NCI-H345 treated with DMSO at 0.1 percent for 48 hours (cell line): ENCODE measurements around the gene ZBTB7C.

ENCODE experiments used
- DNase-seq: peaks from one replicate; lab custom pipeline; 2025; ENCODE audit not compliant: unreplicated experiment; lab: John Stamatoyannopoulos, UW

Gene ZBTB7C

DNA sequence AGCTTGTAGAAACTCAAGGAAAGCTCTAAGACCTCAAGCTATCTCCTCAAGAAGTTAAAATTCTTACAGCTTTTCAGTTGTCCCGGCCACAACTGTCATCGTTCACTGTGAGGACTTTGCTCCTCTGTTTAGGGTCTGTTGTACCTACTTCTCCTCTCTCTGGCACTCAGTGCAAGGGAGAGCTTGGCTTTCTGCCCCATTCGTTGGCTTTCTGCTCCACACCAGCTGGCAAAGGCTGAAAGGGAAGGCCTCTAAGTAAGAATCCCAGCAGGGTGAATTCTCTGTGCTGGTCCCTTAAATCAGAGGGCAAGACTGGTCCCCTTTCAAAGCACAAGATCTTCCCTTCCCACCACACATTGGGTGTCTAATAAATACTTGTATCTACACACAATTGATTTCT is 17.3 kb downstream of the ZBTB7C start:
- no peak for DNase-seq

DNA sequence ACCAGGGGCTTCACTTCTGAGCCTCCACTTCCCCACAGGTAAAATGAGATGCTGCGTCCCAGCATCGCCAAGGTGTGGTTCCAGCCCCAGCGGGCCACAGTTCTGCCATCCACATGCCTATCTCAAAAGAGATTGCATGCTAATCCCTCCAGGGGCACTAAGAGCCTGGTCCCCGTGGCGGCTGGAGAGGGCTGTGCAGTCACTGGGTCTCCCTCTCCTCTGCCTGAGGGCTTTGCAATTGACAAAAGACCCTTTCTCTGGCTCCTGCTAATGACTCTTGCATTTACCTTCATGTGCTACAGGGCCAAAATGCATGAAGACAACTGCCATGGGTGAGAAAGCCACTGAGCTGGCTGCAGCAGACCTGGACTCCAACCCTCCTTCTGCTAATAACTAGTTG is 18.5 kb downstream of the ZBTB7C start:
- DNase-seq, result no peak

DNA sequence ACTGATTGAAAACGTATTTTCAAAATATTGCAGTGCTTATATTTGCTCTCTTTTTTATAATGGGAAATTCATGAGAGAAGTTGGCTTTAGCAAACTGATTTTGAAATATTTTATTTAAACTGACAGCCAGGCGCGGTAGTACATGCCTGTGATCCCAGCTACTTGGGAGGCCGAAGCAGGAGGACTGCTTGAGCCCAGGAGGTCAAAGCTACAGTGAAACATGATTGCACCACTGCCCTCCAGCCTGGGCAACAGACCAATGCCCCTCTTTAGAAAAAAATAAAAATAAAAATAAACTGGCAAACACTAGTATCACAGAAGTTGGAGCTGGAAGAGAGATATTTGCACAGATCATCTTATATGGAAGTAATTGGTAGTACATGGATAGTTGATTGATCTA is 20.7 kb downstream of the ZBTB7C start:
- DNase-seq, result no peak

DNA sequence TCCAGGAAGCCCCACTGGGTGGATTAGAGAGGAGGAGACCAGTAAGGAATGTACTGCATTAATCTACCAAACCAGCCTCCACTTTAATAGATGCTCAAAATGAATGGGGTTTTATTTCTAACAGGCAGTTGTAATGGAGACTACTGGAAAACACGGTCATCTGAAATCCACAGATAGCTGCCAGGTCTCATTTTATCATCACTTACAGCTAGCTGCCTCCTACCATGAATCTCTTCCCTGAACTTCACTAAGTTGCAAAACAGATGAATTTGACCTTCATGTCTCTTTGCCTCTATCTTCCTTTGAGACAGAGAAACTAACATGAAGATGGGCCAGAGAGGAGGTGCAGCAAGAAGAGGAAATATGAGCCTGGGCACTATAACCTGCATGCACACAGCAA is 21.9 kb downstream of the ZBTB7C start:
- DNase-seq, result no peak

DNA sequence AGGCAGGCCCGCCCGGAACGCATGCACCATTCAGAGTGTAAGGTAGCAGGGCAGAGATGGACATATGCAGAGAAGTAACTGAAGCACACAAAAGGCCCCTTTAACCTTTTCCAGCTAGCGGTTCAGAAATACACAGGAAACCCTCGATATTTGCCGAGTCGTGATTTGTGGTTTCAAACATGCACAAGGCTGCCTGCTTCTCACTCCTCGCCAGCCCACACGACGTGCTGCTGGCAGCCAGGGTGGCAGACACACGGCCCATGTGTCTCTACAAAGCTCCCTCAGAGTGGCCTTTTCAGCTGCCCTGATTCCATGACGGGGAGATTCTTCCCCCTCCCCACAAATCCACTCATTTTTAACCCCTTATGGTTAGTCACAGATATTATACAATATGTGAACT is 23.6 kb downstream of the ZBTB7C start:
- DNase-seq, result no peak

DNA sequence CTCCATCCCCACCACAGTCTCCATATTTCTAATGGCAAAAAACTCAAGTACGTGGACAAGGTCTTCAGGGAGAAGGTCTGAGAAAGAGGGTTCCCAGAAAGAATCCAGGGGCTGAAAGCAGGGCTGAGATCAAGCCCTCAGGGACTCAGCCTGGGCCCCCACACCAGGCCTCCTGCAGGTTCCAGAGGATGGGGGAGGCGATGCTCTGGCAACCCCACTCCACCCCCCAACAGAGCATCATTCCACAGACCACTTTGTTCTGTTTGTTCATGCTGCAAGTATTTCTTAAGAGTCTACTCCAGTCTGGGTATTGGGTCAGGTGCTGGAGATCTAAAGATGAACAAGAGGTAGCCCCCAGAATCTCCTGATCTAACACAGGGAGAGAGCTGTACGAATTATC is 32.2 kb downstream of the ZBTB7C start:
- DNase-seq, result no peak

DNA sequence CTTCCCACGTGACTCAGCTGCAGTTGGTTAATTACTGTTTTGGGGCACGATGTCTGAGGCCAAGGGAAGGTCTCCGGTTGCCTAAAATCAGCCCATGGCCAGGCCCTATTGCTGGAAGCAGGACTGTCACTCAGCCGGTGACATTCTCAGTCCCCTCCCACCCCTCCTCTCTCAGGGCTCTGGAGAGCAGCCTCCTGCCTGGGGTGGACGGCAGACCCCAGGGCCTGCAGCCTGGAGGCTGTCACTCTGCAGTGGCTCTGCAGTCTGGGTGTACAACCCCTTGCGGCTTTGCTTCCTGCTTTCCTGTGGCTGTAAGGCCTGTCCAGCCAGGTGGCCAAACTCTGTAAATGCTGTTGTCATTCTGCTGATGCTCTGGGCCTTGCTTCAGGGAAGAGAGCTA is 32.8 kb downstream of the ZBTB7C start:
- no peak for DNase-seq

DNA sequence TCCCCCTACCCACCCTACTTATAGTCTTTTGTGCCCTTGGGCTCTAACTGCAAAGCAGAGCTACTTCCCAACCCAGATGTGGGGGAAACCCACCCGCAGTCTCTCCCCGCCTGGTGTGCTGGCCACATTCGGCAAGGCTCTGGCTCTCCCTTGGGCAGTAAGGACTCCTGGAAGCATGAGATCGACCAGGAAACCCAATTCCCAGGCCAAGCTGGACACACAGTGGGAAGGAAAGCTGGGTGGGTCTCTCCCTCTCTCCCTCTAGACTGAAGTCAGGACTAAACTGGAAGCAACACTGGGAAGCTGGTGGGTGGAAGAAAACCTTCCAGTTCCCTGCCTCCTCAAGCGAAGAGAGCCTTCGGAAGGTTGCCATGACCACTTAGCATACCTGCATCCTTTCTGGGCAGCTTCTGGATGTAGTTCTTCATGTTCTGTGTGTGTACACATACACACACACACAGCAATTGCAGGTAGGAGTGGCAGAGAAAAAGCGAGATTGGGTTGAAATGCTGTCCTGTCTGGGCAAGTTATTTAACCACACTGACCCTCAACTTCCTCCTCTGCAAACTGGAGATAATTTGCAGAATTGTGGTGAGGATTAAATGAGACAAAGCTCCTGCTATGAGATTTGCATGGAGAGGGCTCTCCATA is 33.9 kb downstream of the ZBTB7C start:
- DNase-seq, result no peak

DNA sequence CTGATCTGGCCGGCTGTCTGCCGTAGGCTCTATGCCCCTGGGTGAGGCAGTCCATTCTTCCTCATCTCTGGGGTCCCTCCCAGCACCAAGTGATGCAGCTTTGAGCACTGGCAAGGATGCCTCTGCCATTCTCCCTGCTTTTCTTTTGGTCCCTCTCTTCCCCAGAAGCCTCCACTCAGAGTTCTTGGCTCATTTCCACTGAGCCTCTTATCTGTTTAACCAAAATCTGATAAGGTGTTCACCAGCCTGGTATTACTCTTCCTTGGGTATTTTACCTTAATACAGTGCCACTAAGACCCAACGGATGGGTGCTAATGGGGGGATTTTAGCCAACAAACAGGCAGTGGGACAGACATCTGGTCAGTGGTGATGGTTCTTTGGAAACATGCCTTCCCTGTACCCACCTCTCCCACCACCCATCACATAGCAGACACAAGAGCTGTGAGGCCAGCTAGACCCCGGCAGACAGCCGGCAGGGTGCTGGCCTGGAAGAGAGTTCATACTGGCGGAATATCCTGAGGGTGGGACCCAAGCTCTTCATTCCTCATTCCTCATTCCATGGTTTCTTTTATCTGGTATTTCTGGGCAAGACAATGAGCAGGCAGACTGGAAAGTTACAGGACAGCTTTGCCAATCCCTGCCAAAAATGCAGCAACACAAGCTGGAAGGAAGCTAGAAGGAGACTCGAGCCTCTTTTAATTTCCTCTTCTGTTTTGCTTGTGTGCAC is 34.6 kb downstream of the ZBTB7C start:
- DNase-seq, result no peak

DNA sequence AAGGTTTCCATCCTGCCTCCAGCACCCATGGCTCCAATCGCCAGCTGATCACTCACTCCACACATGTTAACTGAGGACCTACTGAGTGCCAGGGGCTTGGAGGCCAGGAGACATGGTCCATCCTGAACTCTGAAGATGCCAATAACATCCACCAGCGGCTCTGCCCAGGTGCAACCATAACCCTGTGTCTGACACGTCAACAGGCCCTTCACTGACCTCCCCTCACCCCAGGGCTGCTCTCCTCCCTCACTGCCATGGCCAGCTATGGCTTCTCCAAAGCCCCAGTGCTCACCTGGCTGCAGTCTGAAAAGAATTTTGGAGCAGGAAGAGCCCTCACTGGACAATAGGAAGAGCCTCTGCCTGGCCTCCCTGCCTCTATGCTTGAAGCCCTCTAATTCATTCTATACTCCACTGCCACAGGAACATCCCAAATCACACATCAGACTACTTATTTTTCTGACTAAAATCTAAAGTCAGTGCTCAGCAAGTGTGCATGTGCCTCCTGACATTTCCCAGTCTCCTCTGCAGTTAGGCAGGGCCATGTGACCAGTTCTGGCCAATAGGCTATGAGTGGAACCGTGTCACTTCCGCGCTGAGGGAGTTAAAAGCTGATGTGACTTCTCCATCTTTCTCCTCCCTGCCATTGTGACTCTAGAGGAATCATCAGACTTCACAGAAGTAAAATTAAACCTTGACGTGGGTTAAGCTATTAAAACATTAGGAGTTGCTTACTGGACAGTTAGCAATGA is 37.2 kb downstream of the ZBTB7C start:
- DNase-seq, result no peak

DNA sequence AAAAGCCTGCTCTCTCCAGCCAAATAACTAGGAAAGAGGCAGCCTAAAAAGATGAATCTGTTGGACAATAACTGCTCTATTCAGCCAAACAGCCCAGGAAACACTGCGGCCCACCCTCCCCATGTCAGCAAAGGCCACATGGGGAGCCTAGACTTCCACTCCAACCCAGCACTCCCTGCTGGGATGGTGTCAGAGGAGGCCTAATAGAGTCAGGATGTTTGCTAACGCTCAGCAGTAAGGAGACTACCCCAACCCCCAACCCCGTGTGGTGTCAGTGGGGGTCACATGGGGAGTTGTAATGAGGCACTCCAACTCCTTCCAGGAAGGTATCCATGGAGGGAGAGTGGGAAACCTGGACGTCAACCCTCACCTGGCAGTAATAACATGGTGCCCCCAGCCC is 41.6 kb downstream of the ZBTB7C start:
- DNase-seq, result no peak

DNA sequence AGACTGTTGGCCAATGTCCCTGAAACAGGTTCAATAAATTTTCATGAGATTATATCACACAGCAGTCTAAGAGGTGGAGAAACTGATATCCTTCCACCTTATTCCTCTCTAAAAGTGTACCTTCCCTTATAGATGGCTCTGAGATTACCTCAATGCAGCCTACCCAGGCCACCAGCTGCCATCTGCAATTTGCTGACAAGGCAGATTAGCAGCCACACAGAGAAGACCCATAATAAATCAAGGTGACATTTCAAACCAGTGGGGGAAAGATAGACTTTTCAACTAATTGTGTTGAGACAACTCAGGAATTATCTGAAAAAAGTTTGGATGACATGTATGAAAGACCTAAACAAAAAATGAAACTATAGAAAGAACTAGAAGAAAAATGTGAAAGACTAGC is 43.2 kb downstream of the ZBTB7C start:
- no peak for DNase-seq

DNA sequence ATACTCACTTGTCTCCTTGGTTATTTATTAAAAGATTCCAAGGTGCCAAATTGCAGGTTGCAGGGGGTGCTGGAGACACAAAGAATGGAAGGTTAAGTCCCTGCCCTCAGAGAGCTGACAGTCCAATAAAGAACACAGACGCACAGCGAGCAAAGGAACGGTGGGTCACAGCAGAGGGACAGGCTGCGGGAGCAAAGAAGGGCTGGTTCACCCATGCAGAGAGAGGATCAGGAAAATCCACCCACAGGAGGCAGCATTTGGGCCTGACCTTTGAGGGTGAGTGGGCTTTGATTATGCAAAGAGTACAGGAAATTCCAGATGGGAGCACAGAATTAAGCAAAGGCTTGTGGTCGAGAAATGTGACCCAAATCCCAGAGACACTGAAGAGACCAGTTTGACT is 45.0 kb downstream of the ZBTB7C start:
- no peak for DNase-seq

DNA sequence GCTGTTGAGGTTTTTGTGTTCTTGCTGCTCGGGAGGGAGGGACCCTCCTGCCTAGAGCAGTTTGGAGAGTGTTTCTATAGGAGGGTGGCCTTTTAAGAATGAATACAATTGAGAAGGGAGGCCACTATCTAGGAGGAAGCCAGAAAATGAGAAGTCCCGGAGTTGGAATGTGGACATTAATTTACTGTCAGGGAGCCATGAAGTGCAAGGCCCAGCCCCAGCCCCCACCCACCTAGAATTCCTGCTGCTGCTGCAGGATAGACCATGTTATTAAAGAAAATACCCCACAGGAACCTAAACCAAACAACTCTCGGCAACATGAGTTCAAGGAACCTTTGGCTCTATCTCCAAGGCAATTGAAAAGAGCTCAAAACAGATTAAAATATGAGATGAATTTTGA is 46.0 kb downstream of the ZBTB7C start:
- DNase-seq, result no peak

DNA sequence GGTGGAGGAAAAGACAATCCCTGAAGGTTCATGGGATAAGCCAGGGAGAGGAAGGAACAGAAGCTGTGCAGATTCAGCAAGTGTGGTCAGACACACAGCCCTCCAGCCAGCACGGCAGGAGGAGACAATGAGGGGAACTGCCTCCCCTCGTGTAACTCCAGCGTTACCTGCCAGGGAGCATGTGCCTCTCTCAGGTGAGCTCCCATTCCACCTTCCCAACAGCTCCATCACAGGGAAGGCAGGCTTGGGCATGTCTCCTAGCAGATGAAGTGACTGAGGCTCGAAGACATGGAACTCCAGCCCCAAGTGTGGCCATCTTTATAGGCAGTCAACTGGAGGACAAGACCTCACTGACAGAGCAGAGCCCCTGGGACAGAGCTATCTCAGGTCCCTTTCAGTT is 47.4 kb downstream of the ZBTB7C start:
- no peak for DNase-seq

DNA sequence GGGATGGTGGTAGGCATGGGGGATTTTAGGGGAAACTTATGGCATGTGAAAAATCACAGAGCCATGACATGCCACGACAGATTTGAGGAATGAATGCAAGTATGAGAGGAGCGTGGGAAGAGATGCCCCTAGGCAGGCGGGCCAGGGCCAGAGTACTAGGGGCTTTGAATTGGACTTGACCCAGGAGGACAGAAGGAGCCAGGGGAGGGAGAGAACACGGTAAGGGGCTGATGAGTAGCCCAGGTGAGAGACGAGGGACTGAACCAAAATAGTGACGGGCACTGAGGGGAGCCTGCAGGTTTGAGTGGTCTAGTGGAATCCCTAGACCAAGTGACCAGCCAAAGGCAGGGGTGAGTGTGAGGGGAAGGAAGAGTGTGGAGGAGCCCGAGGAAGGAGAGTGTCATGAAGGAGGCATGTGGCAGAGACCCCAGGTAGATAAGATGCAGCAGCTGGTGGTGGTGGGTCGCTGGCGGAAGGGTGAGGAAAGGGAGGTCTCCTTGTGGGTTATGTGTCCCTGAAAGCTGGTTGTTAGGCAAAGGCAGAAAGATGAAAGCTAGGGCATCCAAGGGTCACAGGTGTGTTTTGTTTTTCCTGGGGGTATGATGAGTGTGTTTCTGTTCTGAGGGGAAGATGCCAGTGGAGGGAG is 48.7 kb downstream of the ZBTB7C start:
- no peak for DNase-seq

DNA sequence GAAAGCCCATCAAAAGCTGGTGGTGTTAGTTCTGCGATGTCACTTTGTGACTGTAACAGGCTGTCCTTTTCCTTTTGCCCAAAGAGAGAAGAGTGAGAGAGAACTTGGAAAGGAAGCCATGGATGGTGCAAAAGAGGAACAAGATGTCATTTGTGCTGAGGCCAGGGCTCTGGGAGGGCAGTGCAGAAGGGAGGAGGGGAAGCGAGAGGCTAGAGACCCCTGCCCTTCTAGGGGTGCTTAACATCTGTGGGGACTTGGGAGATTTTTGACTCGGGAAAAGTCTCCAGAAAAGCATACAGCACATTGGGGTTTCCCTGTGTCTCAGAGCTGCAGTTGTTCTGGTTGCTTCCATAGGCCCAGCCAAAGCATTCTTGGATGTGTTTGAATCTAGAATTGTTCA is 49.6 kb downstream of the ZBTB7C start:
- DNase-seq, result no peak

DNA sequence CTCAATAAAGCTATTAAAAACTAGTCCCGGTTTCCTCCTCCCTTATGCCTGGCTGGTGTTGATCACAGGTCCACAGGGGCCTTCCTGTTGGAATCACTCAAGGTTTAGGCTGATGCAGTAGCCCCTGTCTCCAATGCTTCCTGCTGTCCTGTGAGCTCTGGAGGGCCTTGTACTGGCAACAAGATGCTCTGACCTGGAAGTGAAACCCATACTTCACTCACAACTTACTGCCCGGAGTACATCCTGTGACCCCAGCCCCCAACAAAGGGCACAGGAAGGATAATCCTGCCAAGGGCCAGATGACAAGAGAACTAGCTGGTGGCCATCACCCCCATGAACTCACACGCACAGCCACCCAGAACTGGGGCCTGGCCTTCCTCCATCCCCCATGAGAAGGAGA is 50.3 kb downstream of the ZBTB7C start:
- DNase-seq, result no peak

DNA sequence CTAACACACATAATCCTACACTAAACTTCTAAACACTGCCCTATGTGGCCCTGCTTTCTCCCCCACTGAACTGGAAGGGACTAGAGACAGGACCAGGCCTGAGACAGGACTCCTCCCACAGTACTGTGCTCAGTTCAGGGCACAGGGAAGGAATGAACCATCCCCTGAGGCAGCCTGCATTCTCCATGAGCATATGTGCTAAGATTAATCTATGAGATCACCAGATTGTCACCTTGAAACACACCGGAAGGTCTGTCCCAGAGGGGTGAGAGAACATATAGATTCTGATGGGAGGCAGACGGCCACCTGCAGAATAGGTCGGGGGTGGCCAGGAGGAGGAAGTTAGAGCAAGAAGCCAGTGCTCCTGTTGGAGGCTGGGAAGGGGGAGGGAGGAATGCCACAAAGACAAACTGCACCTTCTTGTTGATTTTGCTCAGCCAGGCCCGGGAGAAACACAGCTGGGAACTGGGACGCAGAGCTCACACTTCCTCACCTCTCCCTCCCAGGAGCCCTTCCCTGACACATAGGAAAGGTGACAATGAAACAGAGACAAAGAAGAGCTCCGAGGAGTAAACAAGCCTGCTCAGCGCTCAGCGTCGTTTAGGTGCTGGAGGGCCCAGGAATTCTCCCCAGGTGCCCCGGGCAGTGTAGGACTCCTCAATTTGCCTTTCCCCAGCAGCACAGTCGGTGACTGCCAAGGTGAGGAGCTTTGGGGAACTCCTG is 52.1 kb downstream of the ZBTB7C start:
- DNase-seq, result no peak

DNA sequence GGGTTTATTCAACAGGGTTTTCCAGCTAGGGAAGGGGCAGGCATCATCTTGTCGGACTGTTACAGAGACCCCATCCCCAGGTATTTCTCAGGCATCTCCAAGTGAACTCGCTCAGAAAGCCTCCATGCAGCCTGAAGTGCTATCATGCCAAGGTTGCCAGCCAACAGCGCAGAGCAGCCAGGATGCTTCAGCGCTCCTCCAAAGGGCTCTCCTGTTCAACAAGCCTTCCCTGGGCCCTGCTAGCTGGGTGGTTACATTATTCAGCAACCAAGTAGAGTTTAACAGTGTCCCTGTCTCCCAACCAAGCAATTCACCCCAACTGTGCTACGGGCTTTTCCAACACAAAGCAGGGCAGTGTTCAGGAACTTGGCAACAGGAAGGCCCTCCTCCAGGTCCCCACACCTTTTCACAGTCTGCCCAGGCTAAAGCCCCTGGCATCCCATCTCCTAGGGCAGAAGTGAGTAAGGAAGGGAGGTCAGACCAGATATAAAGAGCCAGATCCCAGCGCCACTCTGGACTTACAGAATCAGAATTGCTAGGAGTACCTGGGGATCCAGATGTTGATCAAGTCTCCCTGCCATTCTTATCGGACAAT is 52.9 kb downstream of the ZBTB7C start:
- DNase-seq, result no peak
